ENCODE measurements around the gene ZNF331.

Gene ZNF331

GRCh38 chr19:53553156-53553555 lies 15.2 kb downstream of the ZNF331 start:
- no peak for ATAC-seq (ENCODE audit: insufficient read depth, low read depth)
- Histone ChIP-seq H3K9me3 (ENCODE audit: insufficient read depth, low read length, severe bottlenecking) (no peaks in the 10 kb centered on the region), H3K27me3 (ENCODE audit: insufficient read depth, low read length, poor library complexity) (no peaks in the 10 kb centered on the region), H3K4me2 (ENCODE audit: insufficient read depth, low read length) (peak overlapping the region; percentile 76), H4K20me1 (ENCODE audit: insufficient read depth, low read length) (no peaks in the 10 kb centered on the region), H3K79me2 (ENCODE audit: insufficient read depth, low read length) (peaks cover 23% of the 10 kb centered on the region), H3K4me1 (ENCODE audit: insufficient read depth, low read length) (peaks cover 24% of the 10 kb centered on the region), H3K9ac (ENCODE audit: low read depth, low read length) (peak overlapping the region; percentile 62), H3K27ac (ENCODE audit: low read length) (peak overlapping the region; percentile 77; the same call in 1 of the 2 replicates), H3K36me3 (ENCODE audit: insufficient read depth, low read length) (peaks cover 17% of the 10 kb centered on the region), H3K4me3 (ENCODE audit: low read depth in 1 of 2, low read length in 2 of 2) (peak overlapping the region in 1 of 2 experiments; percentile 81; a peak in 2 of 4 replicates), H2AFZ (ENCODE audit: low read depth, low read length) (peak overlapping the region; percentile 82; the same call in 1 of the 2 replicates)
- no peak for DNase-seq
- TF ChIP-seq EZH2 (IDR thresholded peaks at IDR 0.05; ENCODE audit: borderline replicate concordance, low read depth, low read length, severe bottlenecking): no peak

GRCh38 chr19:53553865-53554791 lies 16.2 kb downstream of the ZNF331 start:
- H3K4me3 ChIP-seq (ENCODE audit: low read depth in 1 of 2, low read length in 2 of 2): peak overlapping the region; percentile 21 to 81; a peak in 3 of 4 replicates
- peak; percentile 85 for DNase-seq
- H3K9ac ChIP-seq (ENCODE audit: low read depth, low read length): peak overlapping the region; percentile 62

GRCh38 chr19:53554804-53555203 lies 16.9 kb downstream of the ZNF331 start:
- TF ChIP-seq CTCF (IDR thresholded peaks at IDR 0.05; ENCODE audit: borderline replicate concordance, extremely low read depth, low read length, poor library complexity, severe bottlenecking): no peak
- no peak for TF ChIP-seq EZH2 (IDR thresholded peaks at IDR 0.05; ENCODE audit: borderline replicate concordance, low read depth, low read length, severe bottlenecking)
- Histone ChIP-seq H3K4me3 (ENCODE audit: low read depth in 1 of 2, low read length in 2 of 2) (peak overlapping the region; percentile 21 to 81; a peak in 3 of 4 replicates), H3K9ac (ENCODE audit: low read depth, low read length) (peak overlapping the region; percentile 62), H3K27ac (ENCODE audit: low read length) (peak overlapping the region; percentile 77), H3K9me3 (ENCODE audit: insufficient read depth, low read length, severe bottlenecking) (no peaks in the 10 kb centered on the region), H3K79me2 (ENCODE audit: insufficient read depth, low read length) (peaks cover 23% of the 10 kb centered on the region), H3K27me3 (ENCODE audit: insufficient read depth, low read length, poor library complexity) (no peaks in the 10 kb centered on the region), H2AFZ (ENCODE audit: low read depth, low read length) (peak overlapping the region; percentile 82), H4K20me1 (ENCODE audit: insufficient read depth, low read length) (no peaks in the 10 kb centered on the region), H3K4me2 (ENCODE audit: insufficient read depth, low read length) (peak overlapping the region; percentile 76), H3K36me3 (ENCODE audit: insufficient read depth, low read length) (peaks cover 33% of the 10 kb centered on the region), H3K4me1 (ENCODE audit: insufficient read depth, low read length) (peaks cover 24% of the 10 kb centered on the region)
- DNase-seq (no peak), ATAC-seq (ENCODE audit: insufficient read depth, low read depth) (0 out of 3 replicates have a peak, but pooled peaks have one; percentile 1)

More at GRCh38 chr19:53553865-53554791, 16.2 kb downstream of the ZNF331 start:
- H4K20me1 ChIP-seq (ENCODE audit: insufficient read depth, low read length): no peaks in the 10 kb centered on the region
- peak; percentile 86 for ATAC-seq (ENCODE audit: insufficient read depth, low read depth)
- peaks cover 23% of the 10 kb centered on the region for H3K79me2 ChIP-seq (ENCODE audit: insufficient read depth, low read length)
- no peaks in the 10 kb centered on the region for H3K9me3 ChIP-seq (ENCODE audit: insufficient read depth, low read length, severe bottlenecking)
- peaks cover 27% of the 10 kb centered on the region for H3K36me3 ChIP-seq (ENCODE audit: insufficient read depth, low read length)
- peaks cover 24% of the 10 kb centered on the region for H3K4me1 ChIP-seq (ENCODE audit: insufficient read depth, low read length)
- H3K27me3 ChIP-seq (ENCODE audit: insufficient read depth, low read length, poor library complexity): no peaks in the 10 kb centered on the region
- peak overlapping the region; percentile 76 for H3K4me2 ChIP-seq (ENCODE audit: insufficient read depth, low read length)
- peak overlapping the region; percentile 77 for H3K27ac ChIP-seq (ENCODE audit: low read length)
- H2AFZ ChIP-seq (ENCODE audit: low read depth, low read length): peak overlapping the region; percentile 82
- TF ChIP-seq EZH2 (IDR thresholded peaks at IDR 0.05; ENCODE audit: borderline replicate concordance, low read depth, low read length, severe bottlenecking) (no peak), CTCF (IDR thresholded peaks at IDR 0.05; ENCODE audit: borderline replicate concordance, extremely low read depth, low read length, poor library complexity, severe bottlenecking) (no peak)

GRCh38 chr19:53555352-53555751 lies 17.4 kb downstream of the ZNF331 start:
- H3K4me3 ChIP-seq (ENCODE audit: low read depth in 1 of 2, low read length in 2 of 2): peak overlapping the region in 1 of 2 experiments; percentile 81; a peak in 2 of 4 replicates
- ATAC-seq (ENCODE audit: insufficient read depth, low read depth): no peak

More at GRCh38 chr19:53555352-53555751, 17.4 kb downstream of the ZNF331 start:
- DNase-seq: no peak
- no peak overlapping the region for H2AFZ ChIP-seq (ENCODE audit: low read depth, low read length)
- H3K36me3 ChIP-seq (ENCODE audit: insufficient read depth, low read length): peaks cover 39% of the 10 kb centered on the region
- H3K79me2 ChIP-seq (ENCODE audit: insufficient read depth, low read length): peaks cover 23% of the 10 kb centered on the region
- no peaks in the 10 kb centered on the region for H3K9me3 ChIP-seq (ENCODE audit: insufficient read depth, low read length, severe bottlenecking)
- TF ChIP-seq EZH2 (IDR thresholded peaks at IDR 0.05; ENCODE audit: borderline replicate concordance, low read depth, low read length, severe bottlenecking) (no peak), CTCF (IDR thresholded peaks at IDR 0.05; ENCODE audit: borderline replicate concordance, extremely low read depth, low read length, poor library complexity, severe bottlenecking) (no peak)
- H4K20me1 ChIP-seq (ENCODE audit: insufficient read depth, low read length): no peaks in the 10 kb centered on the region
- peaks cover 24% of the 10 kb centered on the region for H3K4me1 ChIP-seq (ENCODE audit: insufficient read depth, low read length)
- H3K27ac ChIP-seq (ENCODE audit: low read length): no peak overlapping the region
- no peaks in the 10 kb centered on the region for H3K27me3 ChIP-seq (ENCODE audit: insufficient read depth, low read length, poor library complexity)
- no peak overlapping the region; the same call in 1 of the 2 replicates for H3K9ac ChIP-seq (ENCODE audit: low read depth, low read length)
- H3K4me2 ChIP-seq (ENCODE audit: insufficient read depth, low read length): peak overlapping the region; percentile 76; the same call in 1 of the 2 replicates
